Measurements from ENCODE around the gene CYP2C9. TPM values are rescaled to one million over a fixed set of nuclear protein-coding genes. Genes with fewer than 3 reads are reported as not detected.

The CYP2C9 gene
- total and polyA plus RNA-seq, 10 of the 15 experiments (the other 5 are each of a cell fraction or from before 2014, with no cell fraction given): 0.04 to 0.23 (median 0.06) TPM; not detected in 7

- TF ChIP-seq E2F8 (IDR thresholded peaks at IDR 0.05; ENCODE audit: low read depth, partially characterized antibody) (no peak), RAD21 (IDR thresholded peaks at IDR 0.05; ENCODE audit: insufficient read depth, low read depth, low read length) (peak; percentile 50), PKNOX1 (IDR thresholded peaks at IDR 0.05) (0 out of 2 replicates have a peak, but pooled peaks have one; percentile 23), SIN3A (IDR thresholded peaks at IDR 0.05; ENCODE audit: low read depth, low read length) (no peak), TCF12 (IDR thresholded peaks at IDR 0.05; ENCODE audit: low read depth, low read length) (no peak), ELK1 (IDR thresholded peaks at IDR 0.05; ENCODE audit: low read depth, low read length) (no peak), POLR2A (IDR thresholded peaks at IDR 0.05; ENCODE audit: low read depth, low read length) (no peak), CTCF (IDR thresholded peaks at IDR 0.05 in 2 of 3, conservative IDR thresholded peaks at IDR 0.05 in 1 of 3; ENCODE audit: control insufficient read depth in 2 of 3, extremely low read depth in 1 of 3, insufficient read depth in 1 of 3, low read depth in 3 of 3, low read length in 3 of 3) (peak; percentile 56 to 64 (median 63); a peak in 5 of 6 replicates), CUX1 (IDR thresholded peaks at IDR 0.05; ENCODE audit: insufficient replicate concordance, low read depth, low read length) (no peak)
Measured at GRCh38 chr10:94963901-94964300, 25.4 kb downstream of the CYP2C9 start (continued).
